Measurements from ENCODE around the gene ANGPTL3.

- no peak for TF ChIP-seq CTCF (IDR thresholded peaks at IDR 0.05)
- no peak for TF ChIP-seq POLR2A (IDR thresholded peaks at IDR 0.05)
These were observed 1.7 kb upstream of the ANGPTL3 start for GRCh38 chr1:62595647-62596046.

Measured in body of pancreas (tissue), 4 donors.